GM11168 (cell line): ENCODE results near the gene NR4A1.

ENCODE experiments used
- in situ Hi-C: fragments of 300-500 bp; cut with MboI; formaldehyde crosslinking; loops from one replicate; pipeline ENCODE4 v1.12.0; 2022; ENCODE audit warnings: low sequenced_read_pairs; ENCODE audit not compliant: unreplicated experiment

The NR4A1 gene

DNA sequence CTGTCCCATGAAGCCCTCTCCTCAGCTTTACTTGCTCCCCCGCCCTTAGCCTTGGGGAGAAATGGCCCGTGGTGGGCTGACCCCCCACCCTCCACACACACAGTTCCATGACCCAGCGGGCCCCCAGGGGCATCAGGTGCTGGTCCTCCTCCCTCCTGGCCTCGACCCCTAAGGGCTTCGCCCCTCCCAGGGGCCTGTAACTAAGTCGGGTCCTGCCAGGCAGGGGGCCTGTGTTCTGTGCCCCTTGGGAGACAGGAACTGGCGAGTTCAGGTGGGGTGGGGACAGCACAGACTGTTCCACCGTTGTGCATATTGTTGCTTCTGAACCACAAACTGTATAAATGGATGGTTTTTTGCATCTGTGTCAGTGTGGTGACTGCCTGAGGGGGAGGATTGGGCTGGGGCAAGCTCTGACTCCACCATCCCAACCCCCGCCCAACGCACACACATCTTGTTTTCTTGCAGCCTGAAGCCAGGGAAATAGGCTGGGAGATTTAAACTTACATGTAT is 35.7 kb upstream of the NR4A1 start:
- in situ Hi-C loops: no loop called here

GRCh38 chr12:52018433-52019112 is 32.7 kb upstream of the NR4A1 start:
- in situ Hi-C loops: no loop called here

DNA sequence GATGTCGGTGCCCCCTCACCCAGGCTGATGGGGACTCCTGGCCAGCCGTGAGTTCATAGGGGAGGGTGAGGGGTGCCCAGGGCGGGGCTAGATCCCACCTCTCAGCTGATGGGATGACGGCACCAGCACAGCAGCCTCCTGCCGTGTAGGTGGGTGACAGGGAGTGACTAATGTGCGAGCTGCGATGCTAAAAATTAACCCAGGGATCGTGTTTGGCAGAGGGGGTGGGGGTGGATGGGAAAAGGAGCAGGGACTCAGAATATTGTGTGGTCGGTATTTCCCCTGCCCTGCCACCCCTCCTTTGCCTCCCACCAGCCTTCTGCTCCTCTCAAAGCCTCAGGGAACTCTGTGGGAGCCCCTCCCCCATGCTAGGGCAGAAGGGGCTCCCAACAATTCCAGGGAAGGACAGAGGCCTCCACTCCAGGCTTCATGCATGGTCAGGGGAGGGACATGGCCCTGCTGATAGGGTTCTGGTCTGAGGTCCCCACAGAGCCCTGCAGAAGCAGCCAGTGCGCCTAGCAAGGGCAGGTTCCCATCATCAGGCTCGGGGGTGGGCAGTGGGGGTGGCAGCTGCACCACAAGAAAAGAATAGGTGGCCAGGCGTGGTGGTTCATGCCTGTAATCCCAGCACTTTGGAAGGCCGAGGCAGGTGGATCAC is 32.0 kb upstream of the NR4A1 start:
- in situ Hi-C loops: no loop called here

DNA sequence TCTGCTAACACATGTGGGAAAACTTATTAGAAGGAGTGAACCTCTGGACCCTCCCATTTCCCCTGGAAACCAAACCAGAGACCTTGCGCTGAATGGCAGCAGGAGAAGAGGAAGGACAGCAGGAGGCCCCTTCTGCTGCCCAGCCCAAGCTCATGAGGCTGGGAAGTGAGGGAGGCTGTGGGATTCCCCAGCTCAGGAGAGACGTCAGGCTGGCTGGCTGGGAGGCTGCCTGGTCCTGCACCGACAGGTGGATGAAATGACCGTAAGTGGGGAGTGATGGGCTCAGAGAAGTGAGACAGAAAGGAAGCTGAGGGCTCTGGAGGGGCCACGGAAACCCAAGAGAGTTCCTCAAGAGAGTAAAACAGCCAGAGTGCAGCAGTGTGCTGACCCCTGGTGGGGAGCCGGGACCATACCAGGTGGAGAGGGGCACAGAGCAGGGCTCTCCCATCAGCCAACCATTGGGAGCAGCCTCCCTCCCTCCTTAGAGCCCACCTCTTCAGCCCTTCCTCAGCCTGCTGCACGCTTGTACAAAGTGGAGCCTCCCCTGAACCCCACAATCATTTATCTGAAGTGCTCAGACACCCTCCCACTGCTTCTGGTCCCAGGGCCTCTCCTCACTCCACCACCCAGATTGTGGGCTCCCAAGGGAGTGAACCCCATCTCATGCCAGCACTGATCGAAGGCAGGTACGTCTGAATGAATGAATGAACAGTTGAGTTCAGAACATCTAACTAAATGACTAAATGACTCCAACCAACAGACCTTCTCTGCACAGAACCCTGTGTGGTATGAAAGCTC is 30.5 kb upstream of the NR4A1 start:
- in situ Hi-C loops: no loop called here

GRCh38 chr12:52022841-52023181 is 28.4 kb upstream of the NR4A1 start:
- in situ Hi-C loops: no loop called here

DNA sequence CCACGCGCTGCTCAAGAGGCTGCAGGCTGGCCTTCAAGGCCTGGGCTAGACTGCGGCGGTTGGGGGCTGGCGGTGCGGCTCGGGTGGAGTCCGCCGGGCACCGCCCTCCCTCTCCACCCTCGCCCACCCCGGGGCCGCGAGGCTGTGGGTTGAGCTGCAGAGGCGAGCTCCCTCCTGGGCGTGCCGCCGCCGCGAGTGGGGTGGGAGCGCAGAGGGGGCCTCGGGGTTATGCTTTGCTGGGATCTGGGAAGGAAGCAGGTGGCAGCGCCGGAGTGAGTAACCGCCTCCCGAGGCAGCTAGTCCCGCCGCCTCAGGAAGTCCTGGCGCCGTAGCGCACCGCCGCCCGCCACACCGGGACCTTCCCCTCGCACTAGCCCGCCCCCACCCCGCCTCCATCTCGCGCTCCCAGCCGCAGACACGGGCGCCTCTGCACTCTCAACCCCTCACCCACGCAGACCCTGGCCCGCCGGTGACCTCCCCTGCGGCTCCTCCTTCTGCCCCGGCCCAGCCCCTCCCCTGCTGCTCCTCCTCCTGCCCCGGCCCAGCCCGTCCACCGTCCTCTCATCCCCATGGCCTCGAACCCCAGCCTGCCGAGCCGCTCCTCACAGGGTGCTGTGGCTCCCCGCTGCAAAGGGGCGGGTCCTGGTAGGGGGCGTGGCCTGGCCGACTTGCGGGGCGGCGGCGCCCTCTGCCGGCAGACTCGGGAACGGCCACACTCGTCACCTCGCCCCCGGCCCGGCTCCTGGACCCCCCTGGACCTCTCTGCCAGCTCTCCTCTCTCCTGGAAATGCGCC is 27.9 kb upstream of the NR4A1 start:
- in situ Hi-C loops: no loop called here

GRCh38 chr12:52023976-52024688 is 27.1 kb upstream of the NR4A1 start:
- in situ Hi-C loops: no loop called here

- in situ Hi-C loops: no loop called here
Measured at GRCh38 chr12:52024845-52025230, 26.4 kb upstream of the NR4A1 start.

- in situ Hi-C loops: no loop called here
Measured at GRCh38 chr12:52026263-52026662, 25.0 kb upstream of the NR4A1 start.

DNA sequence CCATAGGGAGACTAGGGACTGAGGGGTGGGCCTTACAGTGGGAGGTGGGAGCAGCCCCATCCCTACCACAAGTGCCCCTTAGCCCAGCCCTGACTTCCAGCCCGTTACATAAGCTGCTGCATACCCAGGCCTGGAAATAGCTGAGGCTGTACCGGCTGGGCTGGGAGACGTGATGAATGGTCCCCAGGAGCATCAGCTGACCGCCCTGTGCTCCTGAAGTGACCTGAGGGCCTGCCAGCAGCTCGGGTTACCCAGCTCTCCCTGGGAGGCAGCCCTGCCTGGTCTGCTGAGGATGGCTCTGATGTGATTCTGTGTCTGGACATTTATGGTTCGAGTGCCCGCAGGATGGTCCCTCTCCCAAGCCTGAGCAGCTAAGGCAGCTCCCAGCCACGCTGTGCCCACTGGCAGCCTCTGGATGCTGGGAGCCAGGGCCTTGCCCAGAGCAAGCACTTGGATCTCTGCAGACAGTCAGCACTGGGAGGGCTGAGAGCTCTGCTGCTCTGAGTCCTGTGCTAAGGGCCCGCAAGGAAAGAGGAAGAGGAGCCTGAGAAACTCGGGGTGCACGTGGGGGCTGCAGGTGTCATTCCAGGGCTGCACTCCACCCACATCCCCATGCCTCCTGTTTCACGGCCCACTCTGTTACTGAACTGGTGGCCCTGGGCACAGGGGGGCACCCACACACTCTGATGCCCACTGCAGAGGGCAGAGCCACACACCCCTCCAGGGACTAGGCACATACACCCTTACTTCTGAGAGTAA is 24.0 kb upstream of the NR4A1 start:
- in situ Hi-C loops: no loop called here

DNA sequence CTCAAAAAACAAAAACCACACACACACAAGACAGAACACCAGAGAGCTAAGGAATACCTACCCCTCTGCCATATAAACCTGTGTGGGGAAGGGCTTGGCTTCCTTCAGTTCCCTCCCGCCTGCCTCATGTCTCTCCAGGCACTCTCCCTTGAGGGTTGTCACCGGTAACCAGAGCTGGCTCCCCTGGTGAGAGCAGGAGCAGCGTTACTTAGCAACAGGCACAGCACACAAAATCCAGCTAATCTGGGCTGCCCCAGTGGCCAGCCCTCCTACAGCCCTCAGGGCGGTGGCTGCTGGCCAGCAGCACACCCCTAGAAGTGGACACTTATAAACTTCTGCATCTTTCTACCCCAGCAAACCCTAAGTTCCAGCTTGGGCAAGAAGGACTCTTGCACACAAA is 21.6 kb upstream of the NR4A1 start:
- in situ Hi-C loops: loop anchor here (5.0 kb wide), 1 partner anchor 38 kb away; the partner anchor contains the start of gene ATG101

- in situ Hi-C loops: loop anchor here (5.0 kb wide), 1 partner anchor 35 kb away; the partner anchor contains the start of gene ATG101
Measured at GRCh38 chr12:52032446-52032803, 18.8 kb upstream of the NR4A1 start.

- in situ Hi-C loops: loop anchor here (5.0 kb wide), 1 partner anchor 34 kb away; the partner anchor contains the start of gene ATG101
Measured at GRCh38 chr12:52032804-52033445, 18.3 kb upstream of the NR4A1 start.

DNA sequence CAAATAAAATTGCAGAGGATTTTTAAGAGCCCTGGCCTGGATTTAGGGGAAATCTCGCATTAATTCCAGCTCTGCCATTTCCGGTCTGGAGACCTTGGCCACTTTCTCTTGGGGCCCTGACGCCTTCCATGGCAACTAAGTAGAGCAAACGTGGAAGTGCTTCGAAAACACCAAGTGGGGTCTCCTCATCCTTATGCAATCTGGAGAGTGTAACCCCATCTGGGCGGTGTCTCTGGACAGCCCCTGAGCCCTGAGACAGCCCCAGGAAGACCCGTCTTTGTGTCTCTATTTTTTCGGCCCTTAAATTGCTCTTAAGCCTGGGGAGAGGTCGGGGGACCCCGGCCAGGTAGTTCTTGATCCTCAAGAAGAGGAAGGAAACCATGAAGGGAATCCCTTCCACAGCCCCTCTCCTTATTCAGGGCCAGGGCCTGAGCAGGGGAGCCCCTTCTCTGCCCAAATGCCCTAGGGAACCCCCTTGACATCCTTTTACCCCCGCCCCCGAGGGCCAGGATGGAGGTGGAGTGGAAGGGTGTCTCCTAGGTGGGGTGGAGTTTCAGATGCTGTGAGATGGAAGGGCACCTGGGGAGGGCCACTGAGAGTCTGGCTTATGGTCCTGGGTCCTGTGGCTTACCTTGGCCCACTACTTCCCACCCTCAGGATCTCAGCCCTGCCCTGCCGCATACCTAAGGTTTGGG is 17.6 kb upstream of the NR4A1 start:
- in situ Hi-C loops: loop anchor here (5.0 kb wide), 1 partner anchor 34 kb away; the partner anchor contains the start of gene ATG101

DNA sequence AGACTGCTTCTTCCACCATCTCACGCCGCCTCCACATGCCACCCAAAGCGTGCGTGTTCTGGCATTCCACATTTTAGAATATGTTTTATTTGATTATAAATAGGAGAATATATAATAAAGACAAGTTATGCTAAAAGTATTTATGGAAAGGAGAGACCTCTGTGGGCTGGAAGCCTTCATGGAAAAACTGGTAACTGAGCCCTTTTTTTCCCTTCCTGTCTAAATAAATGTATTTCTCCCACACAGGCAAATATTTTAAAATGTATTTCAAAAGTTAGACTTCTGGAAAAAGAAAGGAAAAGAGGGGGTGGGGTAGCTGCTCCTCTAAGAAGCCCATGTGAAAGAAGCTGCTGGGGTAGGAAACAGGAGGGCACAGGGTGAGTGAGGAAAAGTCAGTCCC is 16.1 kb upstream of the NR4A1 start:
- in situ Hi-C loops: no loop called here

DNA sequence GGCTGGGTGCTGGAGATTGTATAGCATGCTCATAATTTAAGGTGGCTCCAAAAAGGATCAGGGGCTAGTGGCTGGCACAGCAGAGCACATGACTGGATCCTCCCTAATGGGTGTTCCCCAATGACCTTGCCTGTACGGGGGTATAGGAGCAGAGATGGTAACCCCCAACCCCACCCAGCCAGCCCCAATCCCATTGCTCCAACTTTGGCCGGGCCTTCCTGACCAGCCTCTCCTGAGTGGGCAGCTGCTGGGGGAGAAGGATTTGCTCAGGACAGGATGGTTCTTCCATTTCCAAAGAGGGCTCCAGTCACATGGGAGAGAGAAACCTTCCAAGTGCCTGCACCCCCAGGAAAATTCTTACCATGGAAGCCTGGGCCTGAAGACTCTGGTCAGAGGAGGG is 15.3 kb upstream of the NR4A1 start:
- in situ Hi-C loops: no loop called here

GRCh38 chr12:52036587-52037171 is 14.6 kb upstream of the NR4A1 start:
- in situ Hi-C loops: no loop called here
